Measurements from ENCODE around the gene GMDS.

The GMDS gene

GRCh38 chr6:1786455-1787453 lies 458.7 kb downstream of the GMDS start:
- DNase-seq, result no peak

DNA sequence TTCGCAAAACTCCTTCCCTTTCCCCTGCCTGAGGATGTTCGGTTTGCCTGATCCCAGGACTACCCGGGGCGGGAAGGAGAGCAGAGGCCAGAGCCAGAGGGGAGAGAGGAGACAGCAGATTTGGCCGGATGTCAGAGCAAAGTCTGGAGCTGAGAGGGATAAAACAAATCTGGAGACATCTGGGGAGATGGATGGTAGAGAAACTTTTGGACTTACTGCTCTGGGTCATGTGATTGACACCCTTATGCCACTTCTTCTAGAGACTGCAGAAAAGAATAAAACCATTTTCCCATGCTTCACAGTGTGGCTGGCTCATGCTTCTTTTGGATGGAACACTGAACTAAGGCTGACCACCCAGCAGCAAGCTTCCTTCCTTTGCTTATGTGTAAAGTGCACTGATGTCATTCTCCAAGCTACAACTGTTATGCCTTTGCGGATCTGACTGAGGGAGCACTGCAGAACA lies 461.0 kb downstream of the GMDS start:
- DNase-seq, result no peak

GRCh38 chr6:1781817-1782184 lies 463.6 kb downstream of the GMDS start:
- DNase-seq, result no peak

GRCh38 chr6:1781152-1781816 lies 464.1 kb downstream of the GMDS start:
- DNase-seq, result no peak

DNA sequence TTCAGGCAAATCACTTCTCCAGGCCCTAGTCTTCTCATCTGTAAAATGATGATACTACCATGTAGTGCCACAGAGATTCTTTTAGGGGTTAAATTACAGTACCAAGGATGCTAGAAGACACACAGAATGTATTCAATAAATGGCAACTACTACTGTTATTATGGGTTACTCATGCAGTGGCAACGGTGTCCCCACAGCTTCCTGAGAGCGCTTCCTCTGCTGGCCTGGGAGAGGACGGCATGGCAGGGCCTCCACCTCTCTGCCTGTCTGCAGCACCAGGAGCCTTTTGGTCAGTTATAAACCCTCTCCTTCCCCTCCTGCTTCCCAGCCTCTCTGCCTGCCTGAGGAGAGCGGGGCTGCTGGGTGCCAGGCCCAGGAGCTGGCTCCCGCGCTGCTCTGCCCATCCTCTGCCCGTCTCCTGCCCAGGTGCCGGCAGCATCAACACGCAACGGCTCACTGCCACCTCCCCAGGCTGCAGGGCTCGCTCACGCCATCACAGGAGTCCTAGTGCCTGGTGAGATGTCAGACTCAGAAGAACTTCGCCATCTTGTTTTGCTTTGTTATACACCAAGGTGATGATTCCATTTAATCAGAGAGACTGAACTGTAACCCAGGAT lies 465.0 kb downstream of the GMDS start:
- no peak for DNase-seq

DNA sequence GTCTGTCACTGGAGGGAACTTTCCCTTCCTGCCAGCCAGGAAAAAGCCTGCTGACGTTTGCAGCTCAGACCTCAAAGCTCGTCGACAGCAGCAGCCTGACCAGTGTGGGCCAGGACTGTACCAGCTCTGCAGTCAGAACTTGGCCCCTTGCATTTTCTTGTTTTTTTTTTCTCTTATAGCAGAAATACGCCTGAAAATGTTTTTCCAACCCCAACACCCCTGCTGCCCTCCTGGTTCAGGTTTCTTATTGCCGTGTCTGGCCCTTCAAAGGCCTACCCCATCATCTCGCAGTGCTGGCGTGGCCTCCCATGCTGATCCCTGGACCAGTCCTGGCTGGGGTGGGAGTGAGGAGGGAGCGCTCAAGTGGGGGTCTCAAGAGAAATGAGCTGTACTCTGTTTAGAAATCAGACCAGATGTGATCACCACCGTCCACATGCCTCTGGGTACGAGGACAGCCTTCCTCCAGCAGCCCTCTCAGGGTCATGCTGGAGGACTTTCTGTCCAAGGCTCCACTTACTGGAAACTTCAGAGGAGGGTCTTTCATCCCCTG lies 466.6 kb downstream of the GMDS start:
- DNase-seq, result no peak

DNA sequence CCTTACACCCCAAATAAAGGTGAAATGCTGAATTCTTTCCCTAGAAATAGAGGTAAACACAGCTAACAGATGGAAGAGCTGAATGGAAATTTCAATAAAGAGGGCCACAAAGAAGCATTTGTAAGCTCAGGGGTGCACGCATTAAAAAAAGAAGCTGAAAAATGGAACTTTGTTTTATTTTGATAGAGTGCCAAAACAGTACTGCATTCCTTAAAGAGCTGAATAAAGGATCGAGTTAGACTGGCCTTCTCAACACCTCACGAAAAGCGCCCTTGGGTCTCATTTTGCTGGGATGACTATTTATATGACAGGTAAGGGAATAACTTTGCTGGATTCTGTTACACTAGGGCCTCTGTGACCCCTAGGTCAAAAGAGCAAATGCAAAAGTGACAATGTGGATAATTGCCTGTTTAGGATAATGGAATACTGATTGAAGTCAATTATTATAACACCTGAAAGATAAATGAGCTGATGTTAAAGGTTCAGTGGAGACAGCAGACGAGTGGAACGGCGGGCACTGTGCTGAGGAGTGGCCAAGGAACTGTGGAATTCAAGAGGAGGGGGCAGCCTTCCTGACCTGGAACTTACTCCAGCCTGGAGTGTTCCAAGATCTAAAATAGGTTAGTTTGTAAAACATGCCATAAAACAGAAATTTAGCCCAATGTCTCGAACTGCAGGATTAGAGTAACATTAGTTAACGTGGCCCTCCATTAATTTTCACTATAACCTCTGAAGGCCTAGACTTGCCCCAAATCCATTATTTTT lies 467.3 kb downstream of the GMDS start:
- DNase-seq, result no peak

DNA sequence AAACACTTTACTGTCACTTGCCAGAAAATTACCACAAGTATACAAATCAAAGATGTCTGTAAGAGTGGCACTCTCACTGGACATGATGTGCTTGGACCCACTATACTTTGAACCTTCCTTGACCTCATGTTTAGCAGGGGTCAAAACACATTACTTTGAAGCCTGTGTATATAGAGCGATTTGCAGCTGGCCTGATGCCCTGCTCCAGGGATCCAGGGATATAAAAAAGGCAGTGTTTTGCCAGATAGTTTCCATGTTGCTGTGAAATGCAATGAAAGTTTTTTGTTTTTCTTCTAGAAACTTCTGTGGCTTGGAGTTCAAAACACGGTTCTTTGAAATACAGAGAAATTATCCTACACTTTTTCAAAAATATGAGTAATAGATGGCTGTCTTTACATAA lies 470.0 kb downstream of the GMDS start:
- DNase-seq, result no peak

GRCh38 chr6:1774226-1774915 lies 471.0 kb downstream of the GMDS start:
- DNase-seq, result no peak

GRCh38 chr6:1773700-1774099 lies 471.7 kb downstream of the GMDS start:
- no peak for DNase-seq

DNA sequence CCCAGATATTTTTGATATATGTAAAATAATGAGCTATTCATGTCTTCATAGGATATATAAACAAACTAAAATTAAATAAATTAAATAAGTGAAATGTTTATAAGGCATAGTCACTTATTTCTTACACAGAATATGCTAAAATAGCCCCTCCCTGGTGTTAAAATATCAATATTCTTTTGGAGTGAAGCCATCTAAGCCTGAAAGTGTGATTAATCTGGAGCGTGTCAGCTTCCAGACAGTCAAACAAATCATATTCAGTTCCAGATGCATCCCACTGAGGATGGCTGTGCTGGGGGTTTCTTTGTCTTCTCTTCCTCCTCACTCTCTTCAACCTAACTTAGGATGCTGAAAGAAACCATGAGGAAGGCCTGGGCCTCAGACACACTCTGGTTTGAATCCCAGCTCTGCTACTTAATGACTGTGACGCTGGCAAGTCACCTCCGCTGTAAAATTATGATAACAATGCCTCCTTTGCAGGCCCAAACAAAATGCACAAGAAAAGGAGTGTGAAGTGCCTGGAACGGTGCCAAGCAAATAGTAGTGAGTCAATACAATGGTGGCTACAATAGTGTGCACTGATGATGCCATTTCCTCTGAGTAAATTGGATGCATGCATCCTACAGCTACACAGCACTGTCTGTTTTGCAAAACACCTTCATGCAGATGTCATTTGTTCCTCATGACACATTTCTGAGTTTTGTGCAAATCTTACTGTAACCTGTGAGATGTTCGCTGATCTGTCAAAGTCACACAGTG lies 474.3 kb downstream of the GMDS start:
- no peak for DNase-seq

- DNase-seq, result no peak
Observed at GRCh38 chr6:1770435-1770843, 475.0 kb downstream of the GMDS start.

GRCh38 chr6:1767481-1768246 lies 477.7 kb downstream of the GMDS start:
- no peak for DNase-seq

- no peak for DNase-seq
Observed at GRCh38 chr6:1766654-1767053, 478.8 kb downstream of the GMDS start.

- DNase-seq, result no peak
Observed at GRCh38 chr6:1765160-1765903, 480.1 kb downstream of the GMDS start.

- DNase-seq, result no peak
Observed at GRCh38 chr6:1764397-1764987, 480.9 kb downstream of the GMDS start.

GRCh38 chr6:1763404-1763803 lies 482.0 kb downstream of the GMDS start:
- no peak for DNase-seq

- DNase-seq, result no peak
Observed at GRCh38 chr6:1762203-1762602, 483.2 kb downstream of the GMDS start.

- DNase-seq, result no peak
Observed at GRCh38 chr6:1761477-1761877, 483.9 kb downstream of the GMDS start.

Measured in SIG-M5 (cell line).